Measurements from ENCODE around the gene HTRA2.
"Not testable (repeated sequence)": the region's sequence is repeated elsewhere in the genome, so short reads cannot be mapped to it uniquely, and the experiment has no call there.

HTRA2 gene

GRCh38 chr2:74559912-74560311 lies 30.2 kb downstream of the HTRA2 start:
- no peak for DNase-seq (ENCODE audit: low read depth)
- TF ChIP-seq MYC (IDR thresholded peaks at IDR 0.05; ENCODE audit: low read depth, low read length) (no peak), POLR2A (IDR thresholded peaks at IDR 0.05; ENCODE audit: extremely low read depth, insufficient read length) (no peak), CTCF (IDR thresholded peaks at IDR 0.05; ENCODE audit: low read depth, low read length) (no peak), MAX (IDR thresholded peaks at IDR 0.05; ENCODE audit: low read depth, low read length) (no peak)
- no peak overlapping the region for H3K4me3 ChIP-seq (ENCODE audit: low read depth, low read length)

- H3K4me3 ChIP-seq (ENCODE audit: low read depth, low read length) = no peak overlapping the region
- TF ChIP-seq POLR2A (IDR thresholded peaks at IDR 0.05; ENCODE audit: extremely low read depth, insufficient read length) (no peak), MAX (IDR thresholded peaks at IDR 0.05; ENCODE audit: low read depth, low read length) (no peak), CTCF (IDR thresholded peaks at IDR 0.05; ENCODE audit: low read depth, low read length) (no peak), MYC (IDR thresholded peaks at IDR 0.05; ENCODE audit: low read depth, low read length) (no peak)
- DNase-seq (ENCODE audit: low read depth) = no peak
Observed at GRCh38 chr2:74560591-74560990, 30.9 kb downstream of the HTRA2 start.

GRCh38 chr2:74561022-74561421 lies 31.3 kb downstream of the HTRA2 start:
- H3K4me3 ChIP-seq (ENCODE audit: low read depth, low read length); DNase-seq (ENCODE audit: low read depth): not testable (repeated sequence)

GRCh38 chr2:74562126-74562775 lies 32.5 kb downstream of the HTRA2 start:
- TF ChIP-seq MAX (IDR thresholded peaks at IDR 0.05; ENCODE audit: low read depth, low read length) (no peak), CTCF (IDR thresholded peaks at IDR 0.05; ENCODE audit: low read depth, low read length) (no peak), MYC (IDR thresholded peaks at IDR 0.05; ENCODE audit: low read depth, low read length) (no peak), POLR2A (IDR thresholded peaks at IDR 0.05; ENCODE audit: extremely low read depth, insufficient read length) (no peak)
- no peak overlapping the region for H3K4me3 ChIP-seq (ENCODE audit: low read depth, low read length)
- peak; percentile 73 for DNase-seq (ENCODE audit: low read depth)

GRCh38 chr2:74564222-74564621 lies 34.5 kb downstream of the HTRA2 start:
- no peak overlapping the region for H3K4me3 ChIP-seq (ENCODE audit: low read depth, low read length)
- TF ChIP-seq CTCF (IDR thresholded peaks at IDR 0.05; ENCODE audit: low read depth, low read length) (no peak), POLR2A (IDR thresholded peaks at IDR 0.05; ENCODE audit: extremely low read depth, insufficient read length) (no peak), MAX (IDR thresholded peaks at IDR 0.05; ENCODE audit: low read depth, low read length) (no peak), MYC (IDR thresholded peaks at IDR 0.05; ENCODE audit: low read depth, low read length) (no peak)
- DNase-seq (ENCODE audit: low read depth) = no peak

- no peak for DNase-seq (ENCODE audit: low read depth)
- H3K4me3 ChIP-seq (ENCODE audit: low read depth, low read length) = no peak overlapping the region
- TF ChIP-seq CTCF (IDR thresholded peaks at IDR 0.05; ENCODE audit: low read depth, low read length) (no peak), MAX (IDR thresholded peaks at IDR 0.05; ENCODE audit: low read depth, low read length) (no peak), MYC (IDR thresholded peaks at IDR 0.05; ENCODE audit: low read depth, low read length) (no peak), POLR2A (IDR thresholded peaks at IDR 0.05; ENCODE audit: extremely low read depth, insufficient read length) (no peak)
Observed at GRCh38 chr2:74566076-74566753, 36.5 kb downstream of the HTRA2 start.
